Panc1 (cell line): ENCODE results near the gene GNL1. TPM values are rescaled to one million over a fixed set of nuclear protein-coding genes. Genes with fewer than 3 reads are reported as not detected.

ENCODE experiments used
- ATAC-seq: fragments of 200-7000 bp; cut with Tn5 transposase; 2 replicates; pipeline ENCODE4 v1.9.1; 2020; ENCODE audit warnings: mild to moderate bottlenecking, moderate library complexity
- BruUV-seq: library from RNA; stranded (reverse); fragments of 400-500 nt; replicated peaks from 2 replicates; lab custom pipeline; 2021; lab: Mats Ljungman, UMichigan
- CTCF ChIA-PET: fragments of 300-600 bp; sonication (Branson Sonifier 250); formaldehyde crosslinking; loops from one replicate; lab custom pipeline; 2022; ENCODE audit warnings: antibody characterized with exemption; lab: Charles Lee
- POLR2A ChIA-PET: fragments of 300-600 bp; sonication (Branson Sonifier 250); formaldehyde crosslinking; loops from one replicate; lab custom pipeline; 2022; ENCODE audit warnings: antibody characterized with exemption; lab: Charles Lee
- DNase-seq: peaks from one replicate; pipeline ENCODE4 v3.0.0-alpha.2; 2010; ENCODE audit warnings: low read depth, low spot score
- H3K27ac ChIP-seq: 2 replicates; pipeline ENCODE4 v1.5.1; 2011; ENCODE audit warnings: mild to moderate bottlenecking, low read length, inconsistent platforms
- H3K27me3 ChIP-seq: fragments of 200-500 bp; sonication (Bioruptor generic); 2 replicates; pipeline ENCODE4 v1.6.0; 2014; ENCODE audit warnings: low read length, inconsistent platforms; ENCODE audit not compliant: control insufficient read depth, insufficient read depth
- H3K36me3 ChIP-seq: fragments of 200-500 bp; sonication (Bioruptor generic); 2 replicates; pipeline ENCODE4 v1.5.1; 2014; ENCODE audit warnings: inconsistent platforms, mild to moderate bottlenecking, low read length, moderate library complexity; ENCODE audit not compliant: control insufficient read depth, insufficient read depth
- H3K4me1 ChIP-seq: 2 replicates; pipeline ENCODE4 v1.5.1; 2011; ENCODE audit warnings: inconsistent platforms, mild to moderate bottlenecking, low read length, moderate library complexity; ENCODE audit not compliant: control insufficient read depth, insufficient read depth
- H3K4me3 ChIP-seq, 2 experiments: 2 replicates each; pipeline ENCODE4 v1.5.1; 2011 to 2012; ENCODE audit warnings: low read depth in 2 of 2, low read length in 2 of 2, mild to moderate bottlenecking in 2 of 2, inconsistent platforms in 1 of 2, moderate library complexity in 1 of 2
- H3K9me3 ChIP-seq: fragments of 200-500 bp; sonication (Bioruptor generic); 2 replicates; pipeline ENCODE4 v1.5.1; 2014; ENCODE audit warnings: low read depth, mild to moderate bottlenecking, inconsistent platforms, low read length, moderate library complexity; ENCODE audit not compliant: control insufficient read depth, insufficient read depth
- CTCF ChIP-seq: fragments of 450-650 bp; IDR thresholded peaks from 2 replicates; pipeline ENCODE4 v1.5.1; 2017; ENCODE audit warnings: mild to moderate bottlenecking
- POLR2AphosphoS5 ChIP-seq: IDR thresholded peaks from 2 replicates; pipeline ENCODE4 v1.6.1; 2012; ENCODE audit warnings: mild to moderate bottlenecking, low read depth, low read length, moderate library complexity
- REST ChIP-seq, 2 experiments: IDR thresholded peaks; 2 replicates each; pipeline ENCODE4 v1.6.1; 2011 to 2012; ENCODE audit warnings: low read depth in 2 of 2, control low read depth in 1 of 2, low read length in 1 of 2, mild to moderate bottlenecking in 1 of 2, moderate library complexity in 1 of 2; ENCODE audit not compliant: insufficient read depth in 1 of 2
- SIN3A ChIP-seq: IDR thresholded peaks from 2 replicates; pipeline ENCODE4 v1.6.1; 2012; ENCODE audit warnings: low read depth, mild to moderate bottlenecking, low read length, moderate library complexity, borderline replicate concordance; ENCODE audit not compliant: insufficient read depth
- TCF7L2 ChIP-seq: IDR thresholded peaks from 2 replicates; pipeline ENCODE4 v1.6.1; 2011; ENCODE audit warnings: mild to moderate bottlenecking, low read depth, low read length, inconsistent platforms
- in situ Hi-C: cut with HindIII; loops from 2 replicates; pipeline ENCODE4 v1.10.0; 2016; ENCODE audit warnings: low sequenced_read_pairs, low pct_unique_long_range_greater_than_20kb
- intact Hi-C: fragments of 100-400 bp; cut with micrococcal nuclease; formaldehyde crosslinking; loops from one replicate; pipeline ENCODE4 v1.10.0; 2022; ENCODE audit not compliant: unreplicated experiment
- total RNA-seq: library from RNA; stranded (reverse); gene quantifications from one replicate; pipeline ENCODE4 v1.2.1, GENCODE V29; 2021; ENCODE audit not compliant: unreplicated experiment

The GNL1 gene
- total RNA-seq, 1 experiment from 2014 or later: 90.6 TPM

DNA sequence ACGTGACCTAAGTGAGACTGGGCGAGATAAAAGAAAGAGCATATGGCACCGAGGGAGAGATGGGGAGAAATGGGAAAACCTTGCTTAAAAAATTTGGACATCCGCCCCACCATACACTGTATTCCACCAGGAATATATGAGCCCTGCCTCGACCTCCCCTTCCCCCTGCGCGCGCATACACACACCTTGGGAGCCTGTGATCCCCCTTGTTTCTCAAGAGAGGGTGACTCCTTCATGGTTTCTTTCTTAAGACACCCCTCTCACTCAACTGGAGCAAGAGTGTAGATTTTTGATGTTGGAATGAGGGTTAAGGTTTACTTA lies 15.4 kb upstream of the GNL1 start:
- Histone ChIP-seq H3K4me1 (peaks cover 24% of the 10 kb centered on the region), H3K9me3 (no peaks in the 10 kb centered on the region), H3K36me3 (peaks cover 3% of the 10 kb centered on the region), H3K27ac (peak overlapping the region; percentile 95), H3K4me3 (peak overlapping the region; percentile 88 to 97), H3K27me3 (no peaks in the 10 kb centered on the region)
- TF ChIP-seq SIN3A (0 out of 2 replicates have a peak, but pooled peaks have one; percentile 16), REST (IDR thresholded peaks at IDR 0.05; ENCODE audit: insufficient read depth in 1 of 2, low read depth in 2 of 2, low read length in 1 of 2) (no peak)
- in situ Hi-C loops: no loop called here
- CTCF ChIA-PET: no interaction called here
- TSS peak; percentile 91 for BruUV-seq
- no peak for DNase-seq
- POLR2A ChIA-PET: interaction anchor here (0.7 kb wide), 1 partner anchor 84 kb away, joined by 8 read pairs; no protein-coding TSS in a partner anchor
- intact Hi-C loops: no loop called here
- ATAC-seq: peak; percentile 14; the same call in 1 of the 2 replicates

GRCh38 chr6:30571075-30571761 lies 14.9 kb upstream of the GNL1 start, which contains the start of gene ABCF1:
TSS of gene ABCF1 (plus strand) at chr6:30571442. CDS start at chr6:30571488, 46 bp downstream.
- POLR2A ChIA-PET: interaction anchor here (0.7 kb wide), 1 partner anchor 84 kb away, joined by 8 read pairs; no protein-coding TSS in a partner anchor
- Histone ChIP-seq H3K9me3 (no peaks in the 10 kb centered on the region), H3K36me3 (peaks cover 3% of the 10 kb centered on the region), H3K27me3 (no peaks in the 10 kb centered on the region), H3K4me3 (peak within 1 kb of the TSS; percentile 88 to 97), H3K27ac (peak within 1 kb of the TSS; percentile 95), H3K4me1 (peaks cover 24% of the 10 kb centered on the region)
- CTCF ChIA-PET: no interaction called here
- no TSS peak for BruUV-seq
- intact Hi-C loops: no loop called here
- peak; percentile 97 for ATAC-seq
- peak; percentile 81 for DNase-seq
- TF ChIP-seq CTCF (no peak), REST (IDR thresholded peaks at IDR 0.05; ENCODE audit: insufficient read depth in 1 of 2, low read depth in 2 of 2, low read length in 1 of 2) (peak in 1 of 2 experiments; percentile 19; a peak in 1 of 4 replicates), SIN3A (peak; percentile 81; the same call in 1 of the 2 replicates), POLR2AphosphoS5 (peak; percentile 97), TCF7L2 (peak; percentile 56)
- in situ Hi-C loops: no loop called here
